ENCODE measurements around the gene CMTM7.
"Not testable (repeated sequence)": the region's sequence is repeated elsewhere in the genome, so short reads cannot be mapped to it uniquely, and the experiment has no call there.

The CMTM7 gene

GRCh38 chr3:32384938-32385337, 6.7 kb upstream of the CMTM7 start:
- H3K27me3 ChIP-seq (ENCODE audit: control insufficient read depth in 1 of 2, insufficient read depth in 2 of 2, low read length in 2 of 2) = no peaks in the 10 kb centered on the region
- no peaks in the 10 kb centered on the region for H3K36me3 ChIP-seq (ENCODE audit: insufficient read depth, low read length)
- H3K27ac ChIP-seq (ENCODE audit: low read depth, low read length) = no peak overlapping the region
- no peaks in the 10 kb centered on the region for H3K9me3 ChIP-seq (ENCODE audit: low read length)
- H3K4me3 ChIP-seq (ENCODE audit: low read depth in 1 of 2, low read length in 2 of 2) = no peak overlapping the region
- no peak overlapping the region for H3K9ac ChIP-seq (ENCODE audit: low read length)
- no peaks in the 10 kb centered on the region for H3K4me1 ChIP-seq (ENCODE audit: insufficient read depth, low read length)

GRCh38 chr3:32387512-32387911, 4.1 kb upstream of the CMTM7 start:
- no peaks in the 10 kb centered on the region for H3K27me3 ChIP-seq (ENCODE audit: control insufficient read depth in 1 of 2, insufficient read depth in 2 of 2, low read length in 2 of 2)
- H3K4me1 ChIP-seq (ENCODE audit: insufficient read depth, low read length) = peaks cover 5% of the 10 kb centered on the region
- no peak overlapping the region for H3K9ac ChIP-seq (ENCODE audit: low read length)
- no peaks in the 10 kb centered on the region for H3K9me3 ChIP-seq (ENCODE audit: low read length)
- no peak overlapping the region for H3K4me3 ChIP-seq (ENCODE audit: low read depth in 1 of 2, low read length in 2 of 2)
- no peaks in the 10 kb centered on the region for H3K36me3 ChIP-seq (ENCODE audit: insufficient read depth, low read length)
- no peak overlapping the region for H3K27ac ChIP-seq (ENCODE audit: low read depth, low read length)

- H3K9ac ChIP-seq (ENCODE audit: low read length); H3K27ac ChIP-seq (ENCODE audit: low read depth, low read length); H3K9me3 ChIP-seq (ENCODE audit: low read length); H3K36me3 ChIP-seq (ENCODE audit: insufficient read depth, low read length); H3K4me3 ChIP-seq (ENCODE audit: low read depth in 1 of 2, low read length in 2 of 2); H3K27me3 ChIP-seq (ENCODE audit: control insufficient read depth in 1 of 2, insufficient read depth in 2 of 2, low read length in 2 of 2); H3K4me1 ChIP-seq (ENCODE audit: insufficient read depth, low read length): not testable (repeated sequence)
Observed at GRCh38 chr3:32389577-32389976, 2.1 kb upstream of the CMTM7 start.

- H3K9ac ChIP-seq (ENCODE audit: low read length) = no peak overlapping the region
- H3K4me3 ChIP-seq (ENCODE audit: low read depth in 1 of 2, low read length in 2 of 2) = peak overlapping the region; percentile 59 to 68
- peaks cover 5% of the 10 kb centered on the region for H3K4me1 ChIP-seq (ENCODE audit: insufficient read depth, low read length)
- no peaks in the 10 kb centered on the region for H3K36me3 ChIP-seq (ENCODE audit: insufficient read depth, low read length)
- H3K27me3 ChIP-seq (ENCODE audit: control insufficient read depth in 1 of 2, insufficient read depth in 2 of 2, low read length in 2 of 2) = no peaks in the 10 kb centered on the region
- H3K9me3 ChIP-seq (ENCODE audit: low read length) = no peaks in the 10 kb centered on the region
- H3K27ac ChIP-seq (ENCODE audit: low read depth, low read length) = peak overlapping the region; percentile 68
Observed at GRCh38 chr3:32392536-32393302, 1.1 kb downstream of the CMTM7 start.

GRCh38 chr3:32395496-32395895, 3.8 kb downstream of the CMTM7 start:
- no peak overlapping the region for H3K9ac ChIP-seq (ENCODE audit: low read length)
- H3K4me1 ChIP-seq (ENCODE audit: insufficient read depth, low read length) = peaks cover 6% of the 10 kb centered on the region
- no peaks in the 10 kb centered on the region for H3K27me3 ChIP-seq (ENCODE audit: control insufficient read depth in 1 of 2, insufficient read depth in 2 of 2, low read length in 2 of 2)
- no peaks in the 10 kb centered on the region for H3K9me3 ChIP-seq (ENCODE audit: low read length)
- H3K4me3 ChIP-seq (ENCODE audit: low read depth in 1 of 2, low read length in 2 of 2) = no peak overlapping the region
- H3K36me3 ChIP-seq (ENCODE audit: insufficient read depth, low read length) = no peaks in the 10 kb centered on the region
- H3K27ac ChIP-seq (ENCODE audit: low read depth, low read length) = no peak overlapping the region

GRCh38 chr3:32397941-32398340, 6.3 kb downstream of the CMTM7 start:
- Histone ChIP-seq H3K4me1 (ENCODE audit: insufficient read depth, low read length) (peaks cover 9% of the 10 kb centered on the region), H3K27ac (ENCODE audit: low read depth, low read length) (no peak overlapping the region)

GRCh38 chr3:32398531-32398930, 6.9 kb downstream of the CMTM7 start:
- no peak overlapping the region for H3K27ac ChIP-seq (ENCODE audit: low read depth, low read length)

More at GRCh38 chr3:32397941-32398340, 6.3 kb downstream of the CMTM7 start:
- Histone ChIP-seq H3K9me3 (ENCODE audit: low read length) (no peaks in the 10 kb centered on the region), H3K4me3 (ENCODE audit: low read depth in 1 of 2, low read length in 2 of 2) (no peak overlapping the region), H3K9ac (ENCODE audit: low read length) (no peak overlapping the region), H3K36me3 (ENCODE audit: insufficient read depth, low read length) (no peaks in the 10 kb centered on the region), H3K27me3 (ENCODE audit: control insufficient read depth in 1 of 2, insufficient read depth in 2 of 2, low read length in 2 of 2) (no peaks in the 10 kb centered on the region)

GRCh38 chr3:32399030-32399620, 7.5 kb downstream of the CMTM7 start:
- Histone ChIP-seq H3K27me3 (ENCODE audit: control insufficient read depth in 1 of 2, insufficient read depth in 2 of 2, low read length in 2 of 2) (no peaks in the 10 kb centered on the region), H3K27ac (ENCODE audit: low read depth, low read length) (no peak overlapping the region), H3K36me3 (ENCODE audit: insufficient read depth, low read length) (no peaks in the 10 kb centered on the region), H3K4me1 (ENCODE audit: insufficient read depth, low read length) (peaks cover 9% of the 10 kb centered on the region), H3K9me3 (ENCODE audit: low read length) (no peaks in the 10 kb centered on the region), H3K4me3 (ENCODE audit: low read depth in 1 of 2, low read length in 2 of 2) (no peak overlapping the region), H3K9ac (ENCODE audit: low read length) (no peak overlapping the region)

More at GRCh38 chr3:32398531-32398930, 6.9 kb downstream of the CMTM7 start:
- no peak overlapping the region for H3K4me3 ChIP-seq (ENCODE audit: low read depth in 1 of 2, low read length in 2 of 2)
- H3K27me3 ChIP-seq (ENCODE audit: control insufficient read depth in 1 of 2, insufficient read depth in 2 of 2, low read length in 2 of 2) = no peaks in the 10 kb centered on the region
- H3K4me1 ChIP-seq (ENCODE audit: insufficient read depth, low read length) = peaks cover 9% of the 10 kb centered on the region
- no peaks in the 10 kb centered on the region for H3K36me3 ChIP-seq (ENCODE audit: insufficient read depth, low read length)
- H3K9ac ChIP-seq (ENCODE audit: low read length) = no peak overlapping the region
- no peaks in the 10 kb centered on the region for H3K9me3 ChIP-seq (ENCODE audit: low read length)

- Histone ChIP-seq H3K27me3 (ENCODE audit: control insufficient read depth in 1 of 2, insufficient read depth in 2 of 2, low read length in 2 of 2) (no peaks in the 10 kb centered on the region), H3K9me3 (ENCODE audit: low read length) (no peaks in the 10 kb centered on the region), H3K4me3 (ENCODE audit: low read depth in 1 of 2, low read length in 2 of 2) (peak overlapping the region; percentile 61 to 64), H3K36me3 (ENCODE audit: insufficient read depth, low read length) (no peaks in the 10 kb centered on the region), H3K27ac (ENCODE audit: low read depth, low read length) (peak overlapping the region; percentile 68), H3K9ac (ENCODE audit: low read length) (no peak overlapping the region), H3K4me1 (ENCODE audit: insufficient read depth, low read length) (peaks cover 9% of the 10 kb centered on the region)
Observed at GRCh38 chr3:32401126-32401525, 9.5 kb downstream of the CMTM7 start.

GRCh38 chr3:32401556-32402081, 10.0 kb downstream of the CMTM7 start:
- H3K4me1 ChIP-seq (ENCODE audit: insufficient read depth, low read length) = peaks cover 9% of the 10 kb centered on the region
- no peak overlapping the region for H3K9ac ChIP-seq (ENCODE audit: low read length)
- H3K27ac ChIP-seq (ENCODE audit: low read depth, low read length) = peak overlapping the region; percentile 68
- peak overlapping the region; percentile 61 to 64 for H3K4me3 ChIP-seq (ENCODE audit: low read depth in 1 of 2, low read length in 2 of 2)
- H3K9me3 ChIP-seq (ENCODE audit: low read length) = no peaks in the 10 kb centered on the region
- no peaks in the 10 kb centered on the region for H3K36me3 ChIP-seq (ENCODE audit: insufficient read depth, low read length)
- H3K27me3 ChIP-seq (ENCODE audit: control insufficient read depth in 1 of 2, insufficient read depth in 2 of 2, low read length in 2 of 2) = no peaks in the 10 kb centered on the region

- Histone ChIP-seq H3K4me3 (ENCODE audit: low read depth in 1 of 2, low read length in 2 of 2) (no peak overlapping the region), H3K9ac (ENCODE audit: low read length) (no peak overlapping the region), H3K36me3 (ENCODE audit: insufficient read depth, low read length) (no peaks in the 10 kb centered on the region), H3K4me1 (ENCODE audit: insufficient read depth, low read length) (peaks cover 9% of the 10 kb centered on the region), H3K9me3 (ENCODE audit: low read length) (no peaks in the 10 kb centered on the region), H3K27me3 (ENCODE audit: control insufficient read depth in 1 of 2, insufficient read depth in 2 of 2, low read length in 2 of 2) (no peaks in the 10 kb centered on the region), H3K27ac (ENCODE audit: low read depth, low read length) (no peak overlapping the region)
Observed at GRCh38 chr3:32403663-32404062, 12.0 kb downstream of the CMTM7 start.

Measured in muscle layer of colon (tissue), 2 donors.